Kidney (tissue), 14 donors: ENCODE measurements around the gene RFT1. TPM values are rescaled to one million over a fixed set of nuclear protein-coding genes. Genes with fewer than 3 reads are reported as not detected.
A peak's percentile ranks its signal among the peaks of the same experiment; 100 is the strongest.

Experiments
- DNase-seq, 5 donors: peaks; one replicate each; pipeline ENCODE4 v3.0.0-alpha.2; 2013 to 2020
- FAIRE-seq: peaks from 2 replicates; lab custom pipeline; 2012; peaks lifted over from hg19 to GRCh38; lab: Jason Lieb, UNC
- H3K27ac ChIP-seq, 2 donors: one replicate each; pipeline ENCODE4 v1.7.0; 2013; ENCODE audit warnings: low read depth in 2 of 2, low read length in 2 of 2, inconsistent platforms in 1 of 2
- H3K27me3 ChIP-seq: one replicate; pipeline ENCODE4 v1.7.1; 2013; ENCODE audit warnings: low read length, inconsistent platforms; ENCODE audit not compliant: control insufficient read depth, insufficient read depth
- H3K36me3 ChIP-seq, 3 donors: one replicate each; pipeline versions ENCODE4 v1.7.0 to v1.7.1; 2013; ENCODE audit warnings: low read length in 3 of 3, control low read depth in 1 of 3, inconsistent platforms in 1 of 3; ENCODE audit not compliant: insufficient read depth in 3 of 3, control insufficient read depth in 2 of 3
- H3K4me1 ChIP-seq, 3 donors: one replicate each; pipeline versions ENCODE4 v1.7.0 to v1.7.1; 2013; ENCODE audit warnings: low read length in 3 of 3, inconsistent platforms in 1 of 3, low read depth in 1 of 3; ENCODE audit not compliant: control insufficient read depth in 2 of 3, insufficient read depth in 2 of 3
- H3K4me3 ChIP-seq, 3 donors: one replicate each; pipeline versions ENCODE4 v1.7.0 to v1.8.1; 2013; ENCODE audit warnings: low read length in 3 of 3, control low read depth in 1 of 3, inconsistent platforms in 1 of 3
- H3K9ac ChIP-seq, 3 donors: one replicate each; pipeline versions ENCODE4 v1.7.0 to v1.7.1; 2013; ENCODE audit warnings: low read length in 3 of 3, control low read depth in 1 of 3, inconsistent platforms in 1 of 3
- H3K9me3 ChIP-seq, 3 donors: one replicate each; pipeline versions ENCODE4 v1.7.0 to v1.7.1; 2013; ENCODE audit warnings: low read length in 3 of 3, control low read depth in 1 of 3, inconsistent platforms in 1 of 3; ENCODE audit not compliant: control insufficient read depth in 2 of 3, insufficient read depth in 1 of 3
- intact Hi-C: fragments of 100-400 bp; cut with DNase I; formaldehyde crosslinking; loops from one replicate; pipeline ENCODE4 v1.11.1; 2022
- polyA plus RNA-seq: library from polyadenylated mRNA; stranded (reverse); fragments of 350-450 nt; fragmentation: Illumina TruSeq; extraction: RNeasy Lipid Tissue Mini Kit (QIAGEN cat#74804); gene quantifications from one replicate; pipeline ENCODE4 v1.2.3, GENCODE V29; 2014; ENCODE audit warnings: low read depth, low replicate concordance; ENCODE audit not compliant: insufficient read depth
- total RNA-seq: library from RNA; stranded (reverse); fragmentation: NEBNext Ultra II Directional; extraction: Animal tissue kit (Norgen Biotek cat#: 25700); gene quantifications from one replicate; pipeline ENCODE4 v1.2.1, GENCODE V29; 2021
- TF ChIP-seq, protein P1 (sequence below): IDR thresholded peaks from 3 replicates; pipeline ENCODE4 v1.5.1; 2012; ENCODE audit warnings: mild to moderate bottlenecking, moderate library complexity, borderline replicate concordance; ENCODE audit not compliant: insufficient read depth; ENCODE audit errors: extremely low read depth
- donor health status: control.
- donor health status: control.
- donor health status: control.
- donor health status: control.
- donor health status: control.
- donor health status: DM: yes; HTN: yes; CAD: no.
- donor health status: Normal renal cell carcinoma (clear cell type).

RFT1 gene
- total and polyA plus RNA-seq, 2 donors from 2014 or later, result 14.7 to 22.8 TPM

DNA sequence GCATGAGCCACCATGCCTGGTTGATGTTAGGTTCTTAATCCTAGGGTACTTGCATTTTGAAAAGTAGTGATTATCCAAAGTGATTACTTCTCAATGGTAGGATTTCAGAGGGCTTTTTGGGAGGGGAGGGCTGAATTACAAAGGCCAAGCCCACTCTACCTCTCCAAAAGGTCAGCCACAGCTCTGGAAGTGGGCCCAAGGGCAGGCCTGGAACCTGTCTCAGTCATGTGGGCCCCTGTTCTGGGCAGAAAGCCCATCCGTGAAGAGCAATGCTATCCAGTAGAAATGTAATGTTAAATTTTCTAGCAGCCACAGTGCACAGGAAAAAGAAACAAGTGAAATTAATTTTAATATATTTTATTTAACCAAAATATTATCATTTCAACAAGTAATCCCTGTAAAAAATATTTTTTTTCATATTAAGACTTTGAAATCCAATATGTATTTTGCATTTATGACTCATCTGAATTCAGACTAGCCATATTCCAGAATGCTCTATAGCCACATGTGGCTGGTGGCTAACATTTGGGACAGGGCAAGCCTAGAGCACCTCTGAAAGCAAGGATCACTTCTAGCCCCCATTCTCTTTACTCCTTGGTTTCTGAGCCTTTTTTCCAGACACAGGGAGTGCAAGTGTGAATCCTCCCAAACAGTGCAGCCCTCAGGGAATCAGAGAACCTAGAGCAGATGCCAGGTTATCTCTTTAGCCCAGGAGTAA is 16.8 kb downstream of the RFT1 start:
- intact Hi-C loops, result loop anchor here (5.0 kb wide), 1 partner anchor 84 kb away; no protein-coding TSS in a partner anchor
- Histone ChIP-seq H3K4me3 (no peak overlapping the region), H3K9me3 (no peaks in the 10 kb centered on the region), H3K27ac (no peak overlapping the region), H3K9ac (no peak overlapping the region), H3K36me3 (peaks cover 8 to 21% (median 15%) of the 10 kb centered on the region in 3 donors), H3K27me3 (no peaks in the 10 kb centered on the region), H3K4me1 (no peaks in the 10 kb centered on the region)
- TF ChIP-seq, protein P1, sequence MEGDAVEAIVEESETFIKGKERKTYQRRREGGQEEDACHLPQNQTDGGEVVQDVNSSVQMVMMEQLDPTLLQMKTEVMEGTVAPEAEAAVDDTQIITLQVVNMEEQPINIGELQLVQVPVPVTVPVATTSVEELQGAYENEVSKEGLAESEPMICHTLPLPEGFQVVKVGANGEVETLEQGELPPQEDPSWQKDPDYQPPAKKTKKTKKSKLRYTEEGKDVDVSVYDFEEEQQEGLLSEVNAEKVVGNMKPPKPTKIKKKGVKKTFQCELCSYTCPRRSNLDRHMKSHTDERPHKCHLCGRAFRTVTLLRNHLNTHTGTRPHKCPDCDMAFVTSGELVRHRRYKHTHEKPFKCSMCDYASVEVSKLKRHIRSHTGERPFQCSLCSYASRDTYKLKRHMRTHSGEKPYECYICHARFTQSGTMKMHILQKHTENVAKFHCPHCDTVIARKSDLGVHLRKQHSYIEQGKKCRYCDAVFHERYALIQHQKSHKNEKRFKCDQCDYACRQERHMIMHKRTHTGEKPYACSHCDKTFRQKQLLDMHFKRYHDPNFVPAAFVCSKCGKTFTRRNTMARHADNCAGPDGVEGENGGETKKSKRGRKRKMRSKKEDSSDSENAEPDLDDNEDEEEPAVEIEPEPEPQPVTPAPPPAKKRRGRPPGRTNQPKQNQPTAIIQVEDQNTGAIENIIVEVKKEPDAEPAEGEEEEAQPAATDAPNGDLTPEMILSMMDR, result no peak
- FAIRE-seq (no peak), DNase-seq (no peak)

DNA sequence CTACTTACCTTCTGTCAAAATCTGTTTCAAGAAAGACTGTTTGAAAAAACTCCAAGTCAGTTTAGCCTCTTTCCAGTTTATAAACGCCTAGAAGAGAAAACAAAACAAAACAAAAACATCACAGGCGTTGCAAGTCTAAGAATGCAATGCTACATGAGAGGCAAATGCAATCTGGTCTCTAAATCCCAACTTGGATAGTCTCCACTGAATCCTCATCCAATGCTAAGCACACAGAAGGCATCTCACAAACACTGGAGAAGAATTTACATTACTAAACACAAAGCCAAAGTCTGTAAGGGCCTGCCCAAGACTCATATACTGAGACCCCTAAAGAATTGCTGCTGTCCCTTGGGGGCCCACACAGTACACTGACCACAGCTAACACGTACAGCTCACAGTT is 18.4 kb downstream of the RFT1 start:
- Histone ChIP-seq H3K36me3 (peaks cover 2 to 8% (median 6%) of the 10 kb centered on the region in 3 donors), H3K27me3 (no peaks in the 10 kb centered on the region), H3K27ac (no peak overlapping the region), H3K4me1 (no peaks in the 10 kb centered on the region), H3K9ac (no peak overlapping the region), H3K9me3 (no peaks in the 10 kb centered on the region), H3K4me3 (no peak overlapping the region)
- no peak for DNase-seq
- TF ChIP-seq, protein P1, result no peak
- intact Hi-C loops, result loop anchor here (5.0 kb wide), 1 partner anchor 85 kb away; no protein-coding TSS in a partner anchor
- FAIRE-seq, result no peak

DNA sequence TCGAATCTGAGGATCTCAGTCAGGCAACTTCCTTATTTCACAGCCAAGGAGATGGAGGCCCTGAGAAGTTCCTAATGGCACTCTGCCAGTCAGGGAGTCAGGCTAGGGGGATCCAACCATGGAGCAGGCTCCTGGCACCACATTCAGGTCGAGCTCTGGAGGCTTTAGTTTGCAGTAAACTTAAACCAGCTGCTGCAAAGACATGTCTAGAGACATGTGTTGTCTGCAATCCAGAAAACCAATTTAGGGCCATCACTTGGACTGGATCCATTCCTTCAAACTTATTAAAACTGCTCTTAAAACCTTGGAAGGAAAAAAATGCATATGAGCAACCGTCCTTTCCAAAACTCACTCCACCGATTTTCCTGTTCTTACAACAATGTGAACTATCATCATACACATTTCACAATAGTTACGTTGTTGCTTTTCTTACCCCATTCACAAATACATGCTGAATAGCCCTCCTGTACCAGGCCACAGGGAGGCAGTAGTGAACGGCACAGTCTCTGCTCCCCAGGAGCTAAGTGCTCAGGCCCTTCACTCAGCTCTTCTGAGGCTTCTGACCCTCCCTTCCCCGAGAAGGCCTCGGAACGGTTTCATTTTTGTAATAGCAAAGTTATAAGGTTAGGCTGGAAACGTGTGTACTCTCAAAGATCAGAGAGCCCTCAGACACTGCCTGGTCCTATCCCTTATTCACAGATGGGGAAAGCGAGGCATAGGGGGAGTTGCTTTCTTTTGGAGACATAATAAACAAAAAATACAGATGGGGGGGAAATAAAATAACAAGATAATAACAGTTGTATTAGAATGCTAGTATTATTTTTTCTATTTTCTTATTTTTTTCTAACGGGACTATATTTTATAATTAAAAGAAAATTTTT is 20.1 kb downstream of the RFT1 start:
- Histone ChIP-seq H3K36me3 (peaks cover 0 to 8% (median 5%) of the 10 kb centered on the region in 3 donors), H3K4me3 (no peak overlapping the region), H3K9me3 (no peaks in the 10 kb centered on the region), H3K4me1 (no peaks in the 10 kb centered on the region), H3K27me3 (no peaks in the 10 kb centered on the region), H3K9ac (no peak overlapping the region), H3K27ac (no peak overlapping the region)
- no peak for FAIRE-seq
- intact Hi-C loops, result loop anchor here (5.0 kb wide), 1 partner anchor 87 kb away; no protein-coding TSS in a partner anchor
- TF ChIP-seq, protein P1, result peak; percentile 21
- peak in 2 of 5 donors; percentile 25 to 71 for DNase-seq
